Chondrocyte (in vitro differentiated cells): ENCODE data around the gene AK9. TPM values are rescaled to one million over a fixed set of nuclear protein-coding genes. Genes with fewer than 3 reads are reported as not detected.

Source experiments
- DNase-seq: peaks from one replicate; pipeline ENCODE4 v3.0.0; 2021; ENCODE audit warnings: mixed read lengths, low spot score
- H3K27ac Mint-ChIP-seq: one replicate; pipeline ENCODE4 v1.8.0; 2021; ENCODE audit warnings: mild to moderate bottlenecking, moderate library complexity, mixed read lengths; ENCODE audit not compliant: unreplicated experiment
- H3K27me3 Mint-ChIP-seq: 2 replicates; pipeline ENCODE4 v1.8.0; 2021; ENCODE audit warnings: low read depth, mixed read lengths
- H3K36me3 Mint-ChIP-seq: 2 replicates; pipeline ENCODE4 v1.8.0; 2021; ENCODE audit warnings: low read depth, mixed read lengths
- H3K4me1 Mint-ChIP-seq: 2 replicates; pipeline ENCODE4 v1.8.0; 2021; ENCODE audit warnings: low read depth, mild to moderate bottlenecking, mixed read lengths
- H3K4me3 Mint-ChIP-seq: one replicate; pipeline ENCODE4 v1.8.0; 2021; ENCODE audit warnings: mild to moderate bottlenecking, moderate library complexity, mixed read lengths; ENCODE audit not compliant: unreplicated experiment
- H3K9me3 Mint-ChIP-seq: 2 replicates; pipeline ENCODE4 v1.8.0; 2021; ENCODE audit warnings: low read depth, mixed read lengths
- total RNA-seq: library from RNA; stranded (reverse); gene quantifications from 3 replicates; pipeline ENCODE4 v1.2.1, GENCODE V29; 2021
- TF ChIP-seq, protein P1 (sequence below): fragments of 200-600 bp; sonication (generic); IDR thresholded peaks from 2 replicates; pipeline ENCODE4 v1.5.0; 2021; ENCODE audit warnings: antibody characterized with exemption, mild to moderate bottlenecking, moderate library complexity

The AK9 gene
- total RNA-seq, 1 donor from 2014 or later = 4.4 TPM

DNA sequence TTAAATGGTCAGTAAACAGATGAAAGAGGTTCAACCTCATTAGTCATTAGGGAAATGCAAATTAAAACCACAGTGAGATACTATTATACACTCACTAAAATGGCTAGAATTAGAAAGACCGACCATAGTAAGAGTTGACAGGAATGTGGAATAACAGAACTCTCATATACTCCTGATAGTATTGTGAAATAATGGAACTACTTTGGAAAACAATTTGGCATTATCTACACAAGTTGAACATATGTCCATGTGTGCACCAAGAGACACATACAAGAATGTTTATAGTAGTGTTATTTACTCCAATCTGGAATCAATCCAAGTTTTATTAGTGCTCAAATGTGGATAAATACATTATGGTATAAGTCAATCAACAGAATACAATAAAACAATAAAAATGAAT is 59.6 kb downstream of the AK9 start:
- TF ChIP-seq, protein P1, sequence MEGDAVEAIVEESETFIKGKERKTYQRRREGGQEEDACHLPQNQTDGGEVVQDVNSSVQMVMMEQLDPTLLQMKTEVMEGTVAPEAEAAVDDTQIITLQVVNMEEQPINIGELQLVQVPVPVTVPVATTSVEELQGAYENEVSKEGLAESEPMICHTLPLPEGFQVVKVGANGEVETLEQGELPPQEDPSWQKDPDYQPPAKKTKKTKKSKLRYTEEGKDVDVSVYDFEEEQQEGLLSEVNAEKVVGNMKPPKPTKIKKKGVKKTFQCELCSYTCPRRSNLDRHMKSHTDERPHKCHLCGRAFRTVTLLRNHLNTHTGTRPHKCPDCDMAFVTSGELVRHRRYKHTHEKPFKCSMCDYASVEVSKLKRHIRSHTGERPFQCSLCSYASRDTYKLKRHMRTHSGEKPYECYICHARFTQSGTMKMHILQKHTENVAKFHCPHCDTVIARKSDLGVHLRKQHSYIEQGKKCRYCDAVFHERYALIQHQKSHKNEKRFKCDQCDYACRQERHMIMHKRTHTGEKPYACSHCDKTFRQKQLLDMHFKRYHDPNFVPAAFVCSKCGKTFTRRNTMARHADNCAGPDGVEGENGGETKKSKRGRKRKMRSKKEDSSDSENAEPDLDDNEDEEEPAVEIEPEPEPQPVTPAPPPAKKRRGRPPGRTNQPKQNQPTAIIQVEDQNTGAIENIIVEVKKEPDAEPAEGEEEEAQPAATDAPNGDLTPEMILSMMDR = no peak
- H3K36me3 Mint-ChIP-seq = peaks cover 5% of the 10 kb centered on the region
- peaks cover 12% of the 10 kb centered on the region for H3K9me3 Mint-ChIP-seq
- no peaks in the 10 kb centered on the region for H3K4me1 Mint-ChIP-seq
- H3K4me3 Mint-ChIP-seq = no peak overlapping the region
- DNase-seq = no peak
- no peaks in the 10 kb centered on the region for H3K27me3 Mint-ChIP-seq
- H3K27ac Mint-ChIP-seq = no peak overlapping the region

DNA sequence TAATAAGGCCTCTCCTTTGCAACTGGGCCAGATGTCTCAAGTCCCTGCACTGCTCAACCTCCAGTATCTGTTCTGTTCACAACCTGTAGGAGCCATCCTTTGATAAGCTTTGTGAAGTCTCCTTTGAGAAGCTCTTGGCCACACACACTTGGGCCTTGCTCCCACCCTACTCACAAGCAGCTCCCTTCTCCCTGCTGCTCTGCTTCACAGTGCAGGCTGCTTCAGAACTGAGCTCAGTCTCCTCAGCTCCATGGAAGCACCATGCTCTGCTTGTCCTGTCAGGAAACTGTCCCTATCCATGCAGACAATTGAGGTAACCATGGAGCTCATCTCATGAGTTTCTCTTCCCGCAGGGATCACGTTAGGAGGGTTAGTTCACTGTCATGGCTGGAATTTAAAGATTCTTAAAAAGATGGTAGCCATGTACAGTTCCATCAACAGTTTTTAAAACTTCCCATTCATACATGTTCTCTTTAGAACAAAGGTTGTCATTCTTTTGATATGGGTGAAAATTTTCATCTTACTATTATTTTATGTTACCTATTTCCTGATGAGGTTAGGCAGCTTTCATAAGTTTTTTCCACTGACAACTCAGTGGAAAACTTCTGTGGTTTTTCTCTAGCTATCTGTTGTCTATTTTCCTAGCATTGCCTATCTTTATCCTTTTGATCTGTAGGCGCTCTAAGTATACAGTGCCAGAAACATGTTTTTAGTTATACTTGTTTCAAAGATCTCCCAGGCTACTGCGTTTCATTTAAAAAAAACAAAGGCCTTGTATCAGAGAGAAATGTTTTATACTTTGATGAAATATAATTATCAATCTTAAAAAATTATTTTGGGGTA is 62.6 kb downstream of the AK9 start:
- no peaks in the 10 kb centered on the region for H3K27me3 Mint-ChIP-seq
- H3K27ac Mint-ChIP-seq = no peak overlapping the region
- TF ChIP-seq, protein P1 = no peak
- H3K9me3 Mint-ChIP-seq = peaks cover 22% of the 10 kb centered on the region
- no peak overlapping the region for H3K4me3 Mint-ChIP-seq
- no peak for DNase-seq
- peaks cover 8% of the 10 kb centered on the region for H3K36me3 Mint-ChIP-seq
- no peaks in the 10 kb centered on the region for H3K4me1 Mint-ChIP-seq

DNA sequence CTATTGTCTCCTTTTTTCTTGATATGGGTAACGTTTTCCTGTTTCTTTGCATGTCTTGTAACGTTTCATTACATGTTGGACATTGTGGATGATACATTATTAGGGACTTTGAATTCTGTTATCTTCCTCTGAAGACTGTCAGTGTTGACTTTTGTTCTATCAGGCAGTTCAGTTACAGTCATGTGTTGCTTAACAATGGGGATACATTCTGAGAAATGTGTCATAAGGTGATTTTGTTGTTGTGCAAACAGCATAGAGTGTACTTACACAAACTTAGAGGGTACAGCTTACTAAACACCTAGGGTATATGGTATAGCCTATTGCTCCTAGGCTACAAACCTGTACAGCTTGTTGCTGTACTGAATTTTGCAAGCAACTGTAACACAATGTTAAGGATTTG is 64.7 kb downstream of the AK9 start:
- Mint-ChIP-seq H3K9me3 (peaks cover 16% of the 10 kb centered on the region), H3K4me1 (no peaks in the 10 kb centered on the region), H3K4me3 (no peak overlapping the region), H3K36me3 (peaks cover 4% of the 10 kb centered on the region), H3K27me3 (no peaks in the 10 kb centered on the region), H3K27ac (no peak overlapping the region)
- TF ChIP-seq, protein P1 = no peak
- DNase-seq = no peak

DNA sequence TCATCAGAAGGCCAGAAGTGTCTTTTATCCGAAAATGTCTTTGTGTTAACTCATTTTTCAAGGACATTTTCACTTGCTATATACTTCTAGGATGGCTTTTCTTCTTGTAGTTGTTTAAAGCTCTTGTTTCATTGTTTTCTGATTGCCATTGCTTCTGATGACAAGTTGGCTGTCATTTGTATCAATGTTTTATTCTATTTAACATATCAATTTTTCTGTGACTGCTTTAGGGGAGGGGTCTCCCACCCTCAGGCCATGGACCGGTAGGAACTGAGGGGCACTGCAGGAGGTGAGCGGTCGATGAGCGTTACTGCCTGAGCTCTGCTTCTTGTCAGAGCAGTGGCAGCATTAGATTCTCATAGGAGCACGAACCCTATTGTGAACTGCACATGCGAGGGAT is 65.8 kb downstream of the AK9 start:
- Mint-ChIP-seq H3K27me3 (no peaks in the 10 kb centered on the region), H3K4me3 (no peak overlapping the region), H3K4me1 (no peaks in the 10 kb centered on the region)

DNA sequence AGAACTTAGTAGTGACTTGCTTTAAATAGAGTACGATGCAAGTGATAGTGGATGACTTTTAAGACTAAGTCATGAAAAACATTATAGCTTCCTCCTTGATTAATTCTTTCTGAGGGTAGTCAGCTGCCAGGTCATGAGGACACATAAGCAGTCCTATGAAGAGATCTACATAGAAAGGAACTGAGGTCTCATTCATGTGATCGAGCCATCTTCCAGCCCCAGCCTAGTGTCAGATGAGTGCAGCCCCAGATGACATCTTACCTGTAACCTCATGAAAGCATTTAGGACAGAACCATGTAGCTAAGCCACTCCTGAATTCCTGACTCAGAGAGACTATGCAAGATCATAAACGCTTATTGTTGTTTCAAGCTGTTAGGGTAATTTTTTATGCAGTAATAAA is 67.7 kb downstream of the AK9 start:
- Mint-ChIP-seq H3K4me1 (no peaks in the 10 kb centered on the region), H3K27me3 (no peaks in the 10 kb centered on the region), H3K9me3 (peaks cover 11% of the 10 kb centered on the region), H3K36me3 (peaks cover 4% of the 10 kb centered on the region), H3K27ac (no peak overlapping the region), H3K4me3 (no peak overlapping the region)
- TF ChIP-seq, protein P1 = no peak
- no peak for DNase-seq

More for the DNA sequence above, 65.8 kb downstream of the AK9 start:
- DNase-seq = no peak
- H3K27ac Mint-ChIP-seq = no peak overlapping the region
- H3K9me3 Mint-ChIP-seq = peaks cover 11% of the 10 kb centered on the region
- TF ChIP-seq, protein P1 = no peak
- H3K36me3 Mint-ChIP-seq = peaks cover 4% of the 10 kb centered on the region
